ACC112 (cell line): ENCODE measurements around the gene SMIM20.

Source experiments
- H2AFZ ChIP-seq: fragments of 200-600 bp; sonication (generic); one replicate; pipeline ENCODE4 v1.6.0; 2017; ENCODE audit warnings: antibody characterized with exemption, low read length; ENCODE audit not compliant: unreplicated experiment
- H3K27ac ChIP-seq: fragments of 200-600 bp; sonication (generic); 2 replicates; pipeline ENCODE4 v1.5.1; 2014; ENCODE audit warnings: low read depth, mild to moderate bottlenecking, antibody characterized with exemption, low read length, moderate library complexity
- H3K27me3 ChIP-seq: fragments of 200-600 bp; sonication (generic); 2 replicates; pipeline ENCODE4 v1.6.1; 2014; ENCODE audit warnings: mild to moderate bottlenecking, antibody characterized with exemption, low read length, moderate library complexity, mixed read lengths; ENCODE audit not compliant: insufficient read depth
- H3K36me3 ChIP-seq: fragments of 200-600 bp; sonication (generic); 2 replicates; pipeline ENCODE4 v1.6.1; 2016; ENCODE audit warnings: mild to moderate bottlenecking, antibody characterized with exemption, low read length, moderate library complexity, mixed read lengths; ENCODE audit not compliant: insufficient read depth
- H3K4me1 ChIP-seq: fragments of 200-600 bp; sonication (generic); one replicate; pipeline ENCODE4 v1.6.1; 2016; ENCODE audit warnings: low read length, mixed read lengths; ENCODE audit not compliant: insufficient read depth, unreplicated experiment, control insufficient read depth
- H3K4me3 ChIP-seq: fragments of 200-600 bp; sonication (generic); 2 replicates; pipeline ENCODE4 v1.5.1; 2014; ENCODE audit warnings: mild to moderate bottlenecking, low read depth, low read length
- H3K79me2 ChIP-seq: fragments of 200-600 bp; sonication (generic); one replicate; pipeline ENCODE4 v1.6.0; 2016; ENCODE audit warnings: low read length; ENCODE audit not compliant: control insufficient read depth, unreplicated experiment, insufficient read depth

The SMIM20 gene

DNA sequence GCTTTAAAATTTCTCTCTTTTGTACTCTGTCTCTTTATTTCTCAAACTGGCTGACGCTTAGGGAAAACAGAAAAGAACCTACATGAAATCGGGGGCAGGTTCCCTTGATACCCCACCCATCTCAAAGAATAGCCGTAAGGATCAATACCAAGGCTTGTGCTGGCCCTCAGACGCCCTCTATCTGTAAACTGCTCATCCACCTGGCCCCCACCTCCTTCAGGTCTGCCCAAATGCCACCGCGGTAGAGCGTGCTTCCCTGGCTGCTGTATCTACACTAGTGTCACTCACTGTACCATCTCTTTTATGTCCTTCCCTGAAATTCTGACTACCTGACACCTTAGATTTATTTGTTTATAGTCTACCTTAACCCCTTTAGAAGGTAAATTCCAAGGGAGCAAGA, 62.8 kb downstream of the SMIM20 start:
- H3K4me1 ChIP-seq = no peaks in the 10 kb centered on the region
- no peak overlapping the region for H3K4me3 ChIP-seq
- H2AFZ ChIP-seq = no peak overlapping the region
- H3K27ac ChIP-seq = no peak overlapping the region
- H3K79me2 ChIP-seq = no peaks in the 10 kb centered on the region
- peaks cover 5% of the 10 kb centered on the region for H3K27me3 ChIP-seq
- H3K36me3 ChIP-seq = no peaks in the 10 kb centered on the region

DNA sequence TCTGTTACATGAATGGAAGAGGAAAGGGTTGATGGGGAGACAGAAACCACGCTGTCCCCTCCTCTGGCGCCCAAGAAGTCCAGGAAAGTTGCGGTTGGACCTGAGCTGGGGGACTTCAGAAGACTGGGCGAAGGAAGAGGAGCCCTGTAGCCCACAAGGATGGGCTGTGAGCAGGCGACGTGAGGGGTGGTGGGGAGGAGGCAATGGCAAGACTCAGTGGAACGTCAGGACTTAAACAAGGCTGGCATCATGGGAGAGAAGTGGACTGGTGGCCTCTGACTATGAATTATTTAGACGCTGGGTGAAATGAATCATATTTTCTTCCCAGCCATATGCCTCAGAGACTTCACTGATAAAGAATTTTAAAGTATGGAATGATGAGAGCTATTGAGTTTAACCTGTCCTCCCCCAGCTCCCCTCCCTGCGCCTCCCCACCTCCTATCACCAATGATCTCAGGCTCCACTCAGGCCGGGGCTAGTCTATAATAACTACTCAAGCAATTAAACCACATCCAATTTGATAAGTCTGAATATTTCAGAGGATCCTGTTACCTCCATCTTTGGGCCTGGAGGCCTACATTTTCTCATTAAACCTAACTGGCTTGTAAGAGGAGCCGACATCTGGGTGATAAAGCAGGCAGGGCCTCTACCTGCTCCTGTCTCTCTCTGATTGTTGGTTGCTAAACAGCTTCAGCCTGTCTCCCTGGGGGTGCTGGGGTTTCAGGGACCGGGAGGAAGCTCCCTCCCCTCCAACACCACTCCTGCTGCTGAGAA, 63.6 kb downstream of the SMIM20 start:
- H3K79me2 ChIP-seq = no peaks in the 10 kb centered on the region
- no peak overlapping the region for H3K27ac ChIP-seq
- no peak overlapping the region for H3K4me3 ChIP-seq
- no peak overlapping the region for H2AFZ ChIP-seq
- H3K4me1 ChIP-seq = no peaks in the 10 kb centered on the region
- no peaks in the 10 kb centered on the region for H3K36me3 ChIP-seq
- no peaks in the 10 kb centered on the region; the same call in 1 of the 2 replicates for H3K27me3 ChIP-seq

- Histone ChIP-seq H3K4me1 (no peaks in the 10 kb centered on the region), H2AFZ (no peak overlapping the region), H3K79me2 (no peaks in the 10 kb centered on the region), H3K27ac (no peak overlapping the region), H3K27me3 (no peaks in the 10 kb centered on the region; the same call in 1 of the 2 replicates), H3K4me3 (no peak overlapping the region), H3K36me3 (no peaks in the 10 kb centered on the region)
Measured at GRCh38 chr4:25978327-25978726, 64.3 kb downstream of the SMIM20 start.
